Keratinocyte (primary cell): Measurements from ENCODE around the gene UGT1A6. TPM values are rescaled to one million over a fixed set of nuclear protein-coding genes. Genes with fewer than 3 reads are reported as not detected.

Source experiments
- DNase-seq: peaks from one replicate; pipeline ENCODE4 v3.0.0-alpha.2; 2011; ENCODE audit warnings: low read depth, missing footprints, low spot score
- FAIRE-seq: peaks from 2 replicates; lab custom pipeline; 2011; peaks lifted over from hg19 to GRCh38; lab: Jason Lieb, UNC
- H2AFZ ChIP-seq: 2 replicates; pipeline ENCODE4 v1.6.0; 2012; ENCODE audit warnings: low read length, control low read depth, inconsistent platforms; ENCODE audit not compliant: control insufficient read depth
- H3K27ac ChIP-seq: 2 replicates; pipeline ENCODE4 v1.5.1; 2011; ENCODE audit warnings: low read length; ENCODE audit not compliant: control insufficient read depth, insufficient read depth
- H3K27me3 ChIP-seq: 3 replicates; pipeline ENCODE4 v1.6.0; 2011; ENCODE audit warnings: low read length; ENCODE audit not compliant: control insufficient read depth, insufficient read depth; ENCODE audit errors: extremely low read depth
- H3K36me3 ChIP-seq, 2 experiments: 2 replicates in 1 of 2; 3 replicates in 1 of 2; pipeline ENCODE4 v1.5.1; 2011; ENCODE audit warnings: low read length in 2 of 2, mild to moderate bottlenecking in 1 of 2; ENCODE audit not compliant: control insufficient read depth in 2 of 2, insufficient read depth in 2 of 2; ENCODE audit errors: extremely low read depth in 1 of 2
- H3K4me1 ChIP-seq: 3 replicates; pipeline ENCODE4 v1.5.1; 2011; ENCODE audit warnings: low read length; ENCODE audit not compliant: control insufficient read depth, insufficient read depth; ENCODE audit errors: extremely low read depth
- H3K4me2 ChIP-seq: 3 replicates; pipeline ENCODE4 v1.6.0; 2011; ENCODE audit warnings: low read depth, low read length; ENCODE audit not compliant: control insufficient read depth, insufficient read depth; ENCODE audit errors: extremely low read depth
- H3K4me3 ChIP-seq, 3 experiments: fragments of 200-600 bp in 1 of 3; sonication (generic) in 1 of 3; 2 replicates in 2 of 3; 3 replicates in 1 of 3; pipeline ENCODE4 v1.5.1; 2011 to 2016; ENCODE audit warnings: low read length in 3 of 3, mild to moderate bottlenecking in 3 of 3, control low read depth in 2 of 3, inconsistent platforms in 1 of 3, low read depth in 1 of 3, mixed read lengths in 1 of 3, mixed run types in 1 of 3, moderate library complexity in 1 of 3; ENCODE audit not compliant: control insufficient read depth in 2 of 3, insufficient read depth in 2 of 3; ENCODE audit errors: extremely low read depth in 1 of 3
- H3K79me2 ChIP-seq: 2 replicates; pipeline ENCODE4 v1.6.0; 2012; ENCODE audit warnings: low read length; ENCODE audit not compliant: control insufficient read depth, insufficient read depth
- H3K9ac ChIP-seq: 3 replicates; pipeline ENCODE4 v1.6.0; 2011; ENCODE audit warnings: low read length; ENCODE audit not compliant: control insufficient read depth, insufficient read depth; ENCODE audit errors: extremely low read depth
- H3K9me1 ChIP-seq: 3 replicates; pipeline ENCODE4 v1.6.0; 2011; ENCODE audit warnings: low read length; ENCODE audit not compliant: control insufficient read depth, insufficient read depth; ENCODE audit errors: extremely low read depth
- H3K9me3 ChIP-seq: 2 replicates; pipeline ENCODE4 v1.5.1; 2012; ENCODE audit warnings: low read depth, low read length; ENCODE audit not compliant: control insufficient read depth
- H4K20me1 ChIP-seq: 3 replicates; pipeline ENCODE4 v1.6.0; 2011; ENCODE audit warnings: low read length; ENCODE audit not compliant: control insufficient read depth, insufficient read depth; ENCODE audit errors: extremely low read depth
- EZH2 ChIP-seq: IDR thresholded peaks from one replicate; pipeline ENCODE4 v1.6.1; 2012; ENCODE audit warnings: inconsistent platforms, mild to moderate bottlenecking, low read length, moderate library complexity
- dilution Hi-C: fragments of 300-500 bp; cut with MboI; formaldehyde crosslinking; loops from one replicate; pipeline ENCODE4 v1.7.0; 2020; ENCODE audit warnings: low sequenced_read_pairs; ENCODE audit not compliant: extremely low pct_ligation_motif_present
- polyA plus RNA-seq, 5 experiments: library from polyadenylated mRNA; depleted of rRNA in 3 of 5; stranded (reverse) in 3 of 5; stranded (forward) in 1 of 5; unstranded in 1 of 5; fragments of >200 nt; gene quantifications; 1 replicate in 1 of 5; 2 replicates in 3 of 5; 3 replicates in 1 of 5; pipeline versions ENCODE4 v1.2.1 to v1.2.3, GENCODE V29; 2011 to 2012; ENCODE audit warnings: missing spikeins in 2 of 5, low read depth in 1 of 5, low replicate concordance in 1 of 5
- TF ChIP-seq, protein P1 (sequence below), 3 experiments: IDR thresholded peaks in 1 of 3; conservative IDR thresholded peaks in 1 of 3; optimal IDR thresholded peaks in 1 of 3; 2 replicates in 2 of 3; 3 replicates in 1 of 3; pipeline versions ENCODE3 to v1.5.1; 2011; ENCODE audit warnings: low read length in 3 of 3, mild to moderate bottlenecking in 3 of 3, moderate library complexity in 2 of 3, control low read depth in 1 of 3, inconsistent platforms in 1 of 3; ENCODE audit not compliant: insufficient read depth in 2 of 3; ENCODE audit errors: extremely low read depth in 1 of 3

The UGT1A6 gene
- polyA plus RNA-seq, 1 donor (not counting 4 experiments of a cell fraction or from before 2014, with no cell fraction given): 133 TPM

DNA sequence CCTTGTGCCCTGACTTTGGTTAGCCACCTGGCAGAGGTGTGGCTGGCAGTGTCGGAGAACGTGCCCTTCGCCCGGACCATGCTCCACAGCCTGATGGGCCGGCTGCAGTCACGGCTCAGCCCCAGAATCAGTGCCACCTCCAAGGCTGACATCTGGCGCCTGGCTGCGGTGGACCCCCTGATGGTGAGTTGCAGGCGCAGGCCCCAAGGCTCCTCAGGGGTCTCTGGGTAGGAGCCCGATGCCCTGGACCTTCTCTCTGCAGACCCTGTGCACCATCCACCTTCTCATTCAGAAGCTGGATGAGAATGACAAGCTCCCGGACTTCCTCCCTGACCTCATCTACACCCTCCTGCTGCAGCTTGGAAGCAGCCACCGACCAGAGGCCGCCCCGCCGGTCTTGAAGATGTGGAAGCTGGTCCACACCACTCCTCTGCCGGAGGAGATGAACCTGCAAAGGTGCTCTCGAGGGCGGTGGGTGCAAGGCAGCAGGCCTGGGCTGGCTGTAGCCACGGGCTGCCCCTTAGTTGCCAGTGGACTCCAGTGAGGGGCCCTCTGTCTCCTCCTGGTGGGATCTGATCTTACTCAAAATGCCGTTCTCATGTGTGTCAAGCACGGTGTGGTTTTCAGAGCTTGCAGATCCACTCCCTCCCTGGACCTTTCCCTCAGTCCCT, 129.5 kb downstream of the UGT1A6 start:
- Histone ChIP-seq H3K9me1 (no peaks in the 10 kb centered on the region), H3K4me3 (no peak overlapping the region), H4K20me1 (no peaks in the 10 kb centered on the region), H3K79me2 (no peaks in the 10 kb centered on the region), H3K4me2 (no peak overlapping the region), H3K4me1 (no peaks in the 10 kb centered on the region), H3K36me3 (no peaks in the 10 kb centered on the region), H2AFZ (no peak overlapping the region), H3K27ac (no peak overlapping the region), H3K9ac (no peak overlapping the region), H3K27me3 (peaks cover 5% of the 10 kb centered on the region), H3K9me3 (no peaks in the 10 kb centered on the region)
- DNase-seq: no peak
- no peak for FAIRE-seq
- dilution Hi-C loops: no loop called here
- TF ChIP-seq, protein P1, sequence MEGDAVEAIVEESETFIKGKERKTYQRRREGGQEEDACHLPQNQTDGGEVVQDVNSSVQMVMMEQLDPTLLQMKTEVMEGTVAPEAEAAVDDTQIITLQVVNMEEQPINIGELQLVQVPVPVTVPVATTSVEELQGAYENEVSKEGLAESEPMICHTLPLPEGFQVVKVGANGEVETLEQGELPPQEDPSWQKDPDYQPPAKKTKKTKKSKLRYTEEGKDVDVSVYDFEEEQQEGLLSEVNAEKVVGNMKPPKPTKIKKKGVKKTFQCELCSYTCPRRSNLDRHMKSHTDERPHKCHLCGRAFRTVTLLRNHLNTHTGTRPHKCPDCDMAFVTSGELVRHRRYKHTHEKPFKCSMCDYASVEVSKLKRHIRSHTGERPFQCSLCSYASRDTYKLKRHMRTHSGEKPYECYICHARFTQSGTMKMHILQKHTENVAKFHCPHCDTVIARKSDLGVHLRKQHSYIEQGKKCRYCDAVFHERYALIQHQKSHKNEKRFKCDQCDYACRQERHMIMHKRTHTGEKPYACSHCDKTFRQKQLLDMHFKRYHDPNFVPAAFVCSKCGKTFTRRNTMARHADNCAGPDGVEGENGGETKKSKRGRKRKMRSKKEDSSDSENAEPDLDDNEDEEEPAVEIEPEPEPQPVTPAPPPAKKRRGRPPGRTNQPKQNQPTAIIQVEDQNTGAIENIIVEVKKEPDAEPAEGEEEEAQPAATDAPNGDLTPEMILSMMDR (optimal IDR thresholded peaks at IDR 0.05 in 1 of 3, IDR thresholded peaks at IDR 0.05 in 1 of 3, conservative IDR thresholded peaks at IDR 0.05 in 1 of 3; ENCODE audit: extremely low read depth in 1 of 3, insufficient read depth in 2 of 3, low read length in 3 of 3): no peak
- no peak for TF ChIP-seq EZH2

Other genes with a start within 250 kb of the UGT1A6 start
- gene USP40, start 126.1 kb upstream of the UGT1A6 start, polyA plus RNA-seq: 30.6 to 44.1 TPM (median 37.3 TPM) in 3 replicates
- 0.41 to 0.64 TPM (median 0.63 TPM) in 3 replicates for gene UGT1A8, start 75.3 kb upstream of the UGT1A6 start, polyA plus RNA-seq
- 1.8 to 2.4 TPM (median 2.0 TPM) in 3 replicates for gene UGT1A10, start 56.4 kb upstream of the UGT1A6 start, polyA plus RNA-seq
- gene UGT1A9, start 21.0 kb upstream of the UGT1A6 start, polyA plus RNA-seq: not detected in 3 replicates
- gene UGT1A7, start 11.0 kb upstream of the UGT1A6 start, polyA plus RNA-seq: 0.19 to 1.2 TPM (median 0.87 TPM) in 3 replicates
- 0.51 to 2.2 TPM (median 1.3 TPM) in 3 replicates for gene UGT1A5, start 20.0 kb downstream of the UGT1A6 start, polyA plus RNA-seq
- 0.77 to 2.4 TPM (median 2.0 TPM) in 3 replicates for gene UGT1A4, start 25.8 kb downstream of the UGT1A6 start, polyA plus RNA-seq
- gene UGT1A3, start 36.2 kb downstream of the UGT1A6 start, polyA plus RNA-seq: 0.63 to 3.2 TPM (median 1.8 TPM) in 3 replicates
- 1.7 to 3.0 TPM (median 2.7 TPM) in 3 replicates for gene UGT1A1, start 67.4 kb downstream of the UGT1A6 start, polyA plus RNA-seq
- gene MROH2A, start 85.4 kb downstream of the UGT1A6 start, polyA plus RNA-seq: 0.17 to 0.37 TPM (median 0.33 TPM) in 3 replicates
- gene HJURP, start 161.6 kb downstream of the UGT1A6 start, polyA plus RNA-seq: 4.9 to 20.2 TPM (median 14.6 TPM) in 3 replicates
- gene TRPM8, start 224.5 kb downstream of the UGT1A6 start, polyA plus RNA-seq: 0.04 to 0.26 TPM (median 0.06 TPM) in 3 replicates